GM21367 (cell line): ENCODE results near the gene RAB36.

Experiments used
- ATAC-seq: cut with Tn5 transposase; IDR thresholded peaks from one replicate; pipeline ENCODE4 v1.9.1; 2021; ENCODE audit not compliant: unreplicated experiment

The RAB36 gene

DNA sequence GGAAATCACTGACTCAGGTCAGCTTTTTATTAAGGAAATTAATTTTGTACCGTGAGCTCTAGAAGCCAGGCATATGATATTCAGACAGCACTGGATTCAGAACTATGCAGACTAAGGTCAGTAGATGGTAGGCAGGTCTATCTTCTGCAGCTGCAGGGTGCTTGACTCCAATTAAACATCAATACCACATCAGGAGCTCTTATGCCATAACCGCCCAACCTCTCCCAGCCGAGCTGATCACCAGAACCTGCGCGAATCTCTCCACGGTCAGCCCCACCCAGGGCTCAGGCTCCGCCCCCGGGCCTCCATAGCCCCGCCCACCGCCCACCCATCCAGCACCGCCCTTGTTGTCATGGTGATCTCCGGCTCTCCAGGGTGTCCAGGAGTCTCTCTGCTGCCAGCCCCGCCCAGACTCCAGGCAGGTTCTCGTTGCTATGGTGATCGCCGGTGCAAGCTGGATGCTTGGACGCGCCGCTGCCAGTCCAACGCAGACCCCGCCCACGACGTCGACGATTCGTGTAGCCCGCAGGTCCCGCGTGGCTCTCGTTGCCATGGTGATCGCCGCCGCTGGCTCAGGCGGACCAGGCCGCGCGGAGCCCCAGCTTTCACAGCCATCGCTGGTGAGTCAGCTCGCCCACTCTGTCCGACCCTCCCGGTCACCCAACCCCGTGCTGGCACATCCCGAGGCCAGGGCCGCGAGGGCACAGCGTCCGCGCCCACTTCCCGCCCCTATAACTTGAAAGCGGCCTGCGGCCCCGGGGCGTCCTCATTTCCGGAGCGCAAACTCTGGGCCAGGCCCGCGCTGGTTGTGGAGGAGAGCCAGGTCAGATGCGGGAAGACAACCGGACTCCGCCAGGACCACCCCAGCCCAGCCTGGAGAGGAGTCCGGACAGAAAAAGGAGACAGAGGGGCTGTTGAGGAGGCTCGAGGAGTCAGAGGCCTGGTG, at the start of gene RAB36:
Gene RAB36 (plus strand): TSS at position 546 of the 946 bp plus-strand sequence. CDS start 1,140 bp downstream, outside the sequence.
- ATAC-seq = no peak

- no peak for ATAC-seq
These were observed 49.4 kb upstream of the RAB36 start for GRCh38 chr22:23095733-23096342.

DNA sequence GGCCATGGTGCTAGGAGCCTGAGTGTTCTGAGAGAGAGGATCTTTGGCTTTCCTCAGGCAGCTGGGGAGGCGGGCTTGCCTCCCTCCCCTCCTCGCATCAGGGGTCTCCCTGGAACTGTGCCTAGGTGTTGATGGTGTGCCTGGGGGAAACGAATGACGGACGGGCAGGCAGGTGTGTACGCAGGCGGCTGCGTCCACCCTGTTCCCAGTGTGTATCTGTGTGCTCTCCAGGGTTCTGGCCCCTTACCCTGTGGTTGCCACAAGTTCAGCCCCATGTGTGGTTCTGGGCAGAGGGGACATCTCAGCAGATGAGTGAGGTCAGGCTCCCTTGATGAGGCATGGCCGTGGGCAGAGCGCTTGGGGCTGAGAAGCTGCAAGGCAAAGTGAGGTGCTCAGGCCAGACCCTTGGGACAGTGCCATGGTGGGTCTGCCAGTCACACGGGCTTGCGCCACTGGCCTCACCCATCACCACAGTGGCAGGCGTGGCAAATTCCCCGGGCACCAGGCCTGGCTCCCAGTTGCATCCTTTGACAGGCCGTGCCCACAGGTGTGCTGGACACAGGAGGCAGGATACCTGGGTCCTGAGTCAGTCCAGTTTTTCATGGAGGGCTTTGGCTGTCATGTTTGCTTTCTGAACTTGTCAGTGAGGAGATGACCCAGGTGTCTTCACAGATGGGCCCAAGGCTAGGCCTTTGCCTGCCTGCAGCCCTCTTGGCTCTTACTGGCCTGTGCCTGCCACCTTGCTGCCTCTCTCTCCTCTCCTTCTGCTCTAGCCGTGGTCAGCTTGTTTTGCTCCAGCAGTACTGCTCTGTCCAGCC, 47.7 kb upstream of the RAB36 start:
- no peak for ATAC-seq

DNA sequence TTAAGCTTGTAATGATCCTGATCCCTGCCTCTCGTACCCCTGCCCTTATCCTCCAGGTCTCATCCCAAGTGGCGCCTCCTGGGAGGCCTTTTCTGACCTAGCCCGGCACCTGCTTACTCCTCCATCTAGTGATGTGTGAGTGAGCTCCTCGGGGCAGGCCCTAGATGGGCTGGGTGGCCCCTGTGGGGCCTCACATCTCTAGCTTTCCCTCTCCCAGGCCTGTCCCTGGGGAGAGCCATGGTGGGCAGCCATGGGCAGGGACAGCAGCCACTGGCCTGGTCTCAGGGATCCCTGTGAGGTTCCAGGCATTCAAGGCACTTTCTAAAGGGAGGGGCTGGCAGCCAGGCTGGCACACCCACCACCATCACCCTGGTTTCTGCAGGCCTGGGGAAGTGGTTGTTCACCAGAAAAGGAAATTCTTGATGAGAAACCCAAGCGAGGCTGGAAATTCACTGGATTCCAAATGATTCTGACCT, 47.0 kb upstream of the RAB36 start:
- no peak for ATAC-seq

GRCh38 chr22:23098718-23099530, 46.4 kb upstream of the RAB36 start:
- ATAC-seq = no peak

DNA sequence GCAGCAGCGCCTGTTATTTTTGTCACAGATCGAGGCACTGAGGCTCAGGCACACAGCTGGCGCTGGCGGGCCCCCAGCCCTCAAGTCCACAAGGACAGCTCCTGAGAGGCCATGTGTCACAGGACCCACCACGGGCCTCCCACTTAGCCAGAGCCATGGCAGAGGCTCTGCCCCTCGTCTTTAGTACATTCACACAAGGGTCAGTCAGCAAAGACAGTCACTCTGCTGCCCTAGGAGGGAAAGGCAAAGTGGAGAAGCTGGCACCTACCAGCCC, 45.8 kb upstream of the RAB36 start:
- no peak for ATAC-seq

DNA sequence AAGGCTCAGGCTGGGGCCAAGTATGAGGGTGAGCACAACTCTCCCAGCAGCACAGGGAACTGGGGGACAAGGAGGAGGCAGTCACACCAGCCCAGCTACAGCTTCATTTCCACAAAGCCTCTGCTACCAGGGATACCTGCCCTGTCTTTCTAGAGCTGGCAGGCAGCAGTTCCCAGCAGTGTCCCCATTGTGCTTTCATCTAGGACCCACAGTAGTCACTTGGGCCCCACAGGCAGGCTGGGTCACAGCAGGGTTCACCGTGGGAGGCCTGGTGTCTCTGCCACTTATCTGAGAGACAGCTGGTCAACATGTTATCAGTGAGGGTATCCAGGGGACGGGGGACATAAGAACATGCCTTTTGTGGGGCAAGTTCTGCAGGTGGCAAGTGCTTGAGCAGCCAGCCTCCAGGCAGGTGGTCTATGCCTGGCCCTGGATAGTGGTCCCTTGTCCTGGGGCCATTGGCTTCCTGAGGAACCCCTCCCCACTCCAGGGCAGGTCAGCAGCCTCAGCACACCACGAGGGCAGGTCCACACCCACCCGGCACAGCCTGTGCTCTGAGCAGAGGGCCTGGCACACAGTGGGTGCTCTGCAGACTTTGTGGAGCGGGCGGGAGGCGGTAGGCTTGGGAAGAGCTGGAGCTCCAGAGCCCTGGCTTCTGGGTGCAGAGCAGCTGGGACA, 45.0 kb upstream of the RAB36 start:
- no peak for ATAC-seq

DNA sequence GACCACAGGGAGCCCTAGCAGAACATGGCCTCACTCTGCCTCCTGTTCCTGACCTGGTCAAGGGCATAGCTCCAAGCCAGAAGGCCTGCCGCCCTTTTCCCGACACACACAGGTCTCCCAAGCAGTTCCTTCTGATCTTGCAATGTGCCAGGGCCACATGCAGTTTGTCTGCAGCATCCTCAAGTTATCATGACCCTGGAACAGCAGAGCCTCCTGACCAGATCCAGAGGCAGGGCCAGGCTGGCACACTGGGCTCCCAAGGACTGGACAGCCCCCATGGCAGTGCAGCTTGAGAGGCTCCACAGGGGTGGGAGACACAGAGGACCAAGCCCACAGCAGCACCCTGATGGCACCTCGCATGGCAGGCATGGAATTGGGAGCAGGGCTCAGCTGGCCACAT, 43.8 kb upstream of the RAB36 start:
- no peak for ATAC-seq

GRCh38 chr22:23102002-23102655, 43.1 kb upstream of the RAB36 start:
- ATAC-seq = no peak

- no peak for ATAC-seq
These were observed 42.5 kb upstream of the RAB36 start for GRCh38 chr22:23102776-23103175.

GRCh38 chr22:23103199-23103954, 41.9 kb upstream of the RAB36 start:
- ATAC-seq = no peak

DNA sequence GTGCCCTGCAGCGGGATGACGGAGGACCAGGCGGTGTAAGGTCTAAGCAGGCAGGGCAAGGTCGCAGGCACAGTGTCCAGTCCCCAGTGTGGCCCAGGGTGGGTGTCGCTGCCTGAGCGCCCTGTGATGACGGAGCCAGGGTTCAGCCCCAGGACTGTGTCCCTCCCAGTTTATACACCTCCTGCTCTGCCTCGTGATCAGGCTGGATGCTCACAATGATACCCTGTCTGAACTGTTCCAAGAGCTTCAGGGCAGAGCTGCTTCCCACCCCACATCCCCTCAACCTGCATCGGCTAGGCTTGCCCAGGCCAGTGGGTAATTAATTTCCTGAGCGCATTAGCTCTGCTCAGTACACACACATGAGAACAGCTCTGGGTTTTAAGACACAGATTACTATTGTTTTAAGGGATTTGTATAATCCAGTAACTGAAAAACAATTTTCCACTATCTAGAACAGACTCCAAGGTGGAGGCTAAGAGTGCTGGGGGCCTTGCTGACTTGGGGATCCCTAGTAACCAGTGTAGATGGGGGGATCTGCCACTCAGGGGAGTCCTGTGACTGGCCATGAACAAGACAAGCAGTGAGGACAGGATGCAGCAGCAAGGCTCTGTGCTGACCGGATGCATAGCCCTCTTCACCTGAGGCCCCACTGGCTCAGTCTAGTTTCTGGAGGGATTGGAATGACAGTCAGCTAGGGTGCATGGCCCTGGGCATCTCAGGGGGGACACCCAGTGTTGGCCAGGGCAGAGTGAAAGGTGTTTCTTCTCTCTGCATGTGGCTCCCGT, 40.9 kb upstream of the RAB36 start:
- no peak for ATAC-seq

DNA sequence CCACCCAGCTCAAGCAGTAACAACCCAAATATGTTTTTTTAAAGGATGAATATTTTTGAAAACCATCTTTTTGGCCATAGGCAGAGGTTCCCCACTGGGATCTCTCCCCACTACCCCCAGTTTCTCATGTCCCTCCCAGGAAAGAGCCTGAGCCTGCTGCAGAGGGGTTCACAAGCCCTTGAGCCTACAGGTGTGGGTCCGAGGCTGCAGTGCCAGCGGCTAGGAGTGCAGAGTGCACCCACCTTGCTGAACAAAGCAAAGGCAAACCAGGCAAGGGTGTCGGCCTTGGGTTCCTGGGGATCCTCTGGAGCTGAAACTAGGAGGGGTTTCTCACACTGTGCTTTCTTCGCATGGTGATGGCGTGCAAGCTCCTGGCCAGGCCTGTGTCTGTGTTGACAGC, 40.0 kb upstream of the RAB36 start:
- no peak for ATAC-seq

DNA sequence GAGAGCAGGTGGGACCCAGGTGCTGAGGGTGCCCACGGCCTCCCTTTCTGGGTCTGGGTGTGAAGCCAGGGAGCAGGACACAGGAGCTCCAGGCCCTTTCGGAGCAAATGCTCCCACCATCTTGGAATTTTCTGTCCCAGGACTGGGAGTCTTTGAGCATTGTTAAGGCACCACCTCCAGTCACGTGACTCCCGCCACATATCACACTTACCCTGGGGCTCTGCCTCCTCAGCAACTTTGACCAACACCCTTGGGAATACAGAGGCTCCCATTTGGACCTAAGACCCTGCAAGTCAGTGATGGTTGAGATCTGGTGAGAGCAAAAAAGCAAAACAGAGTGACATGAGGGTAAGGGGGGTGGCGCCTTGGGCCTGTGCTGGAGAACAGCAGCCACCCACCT, 39.4 kb upstream of the RAB36 start:
- no peak for ATAC-seq

- ATAC-seq = no peak
These were observed 38.9 kb upstream of the RAB36 start for GRCh38 chr22:23106344-23106743.

DNA sequence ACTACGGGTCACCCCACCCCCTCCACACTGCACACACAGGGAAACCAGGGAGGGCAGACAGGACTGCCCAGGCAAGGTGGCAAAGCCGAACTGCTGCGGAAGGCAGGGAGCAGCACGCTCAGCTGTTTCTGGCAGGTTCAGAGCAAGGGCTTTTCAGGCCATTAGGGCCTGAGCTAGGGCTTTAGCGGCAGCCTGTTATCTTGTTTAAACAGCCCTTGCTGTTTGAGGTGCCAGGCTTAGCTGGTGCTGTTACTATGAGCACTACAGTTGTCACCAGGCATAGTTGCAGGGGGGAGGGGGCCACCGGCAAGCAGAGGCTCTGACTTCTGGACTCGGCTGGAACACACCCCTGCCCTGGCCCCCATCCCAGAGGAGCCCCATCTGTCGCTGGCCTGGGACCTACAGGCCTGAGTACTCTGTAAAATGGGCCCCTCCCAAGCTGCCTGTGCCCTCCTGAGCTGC, 38.3 kb upstream of the RAB36 start:
- no peak for ATAC-seq

- ATAC-seq = no peak
These were observed 37.6 kb upstream of the RAB36 start for GRCh38 chr22:23107487-23108248.
